Endothelial cell (in vitro differentiated cells): ENCODE data around the gene RPS6KA5. TPM values are rescaled to one million over a fixed set of nuclear protein-coding genes. Genes with fewer than 3 reads are reported as not detected.
A peak's percentile ranks its signal among the peaks of the same experiment; 100 is the strongest.

Experiments used
- DNase-seq: peaks from one replicate; pipeline ENCODE4 v3.0.0; 2021; ENCODE audit warnings: low spot score
- H3K27ac Mint-ChIP-seq: one replicate; pipeline ENCODE4 v1.8.0; 2021; ENCODE audit warnings: mixed read lengths, inconsistent platforms; ENCODE audit not compliant: unreplicated experiment
- H3K27me3 Mint-ChIP-seq: one replicate; pipeline ENCODE4 v1.8.0; 2021; ENCODE audit warnings: mild to moderate bottlenecking, moderate library complexity, mixed read lengths, inconsistent platforms; ENCODE audit not compliant: unreplicated experiment
- H3K36me3 Mint-ChIP-seq: one replicate; pipeline ENCODE4 v1.8.0; 2021; ENCODE audit warnings: mild to moderate bottlenecking, low read depth, mixed read lengths, inconsistent platforms; ENCODE audit not compliant: unreplicated experiment
- H3K4me1 Mint-ChIP-seq: one replicate; pipeline ENCODE4 v1.8.0; 2021; ENCODE audit warnings: mild to moderate bottlenecking, mixed read lengths, inconsistent platforms; ENCODE audit not compliant: unreplicated experiment
- H3K4me3 Mint-ChIP-seq: one replicate; pipeline ENCODE4 v1.8.0; 2021; ENCODE audit warnings: mild to moderate bottlenecking, mixed read lengths, inconsistent platforms; ENCODE audit not compliant: unreplicated experiment
- H3K9me3 Mint-ChIP-seq: one replicate; pipeline ENCODE4 v1.8.0; 2021; ENCODE audit warnings: mixed read lengths, inconsistent platforms; ENCODE audit not compliant: unreplicated experiment
- total RNA-seq: library from RNA; stranded (reverse); fragmentation: NEBNext Ultra II Directional; extraction: Animal tissue kit (Norgen Biotek cat#: 25700); gene quantifications from one replicate; pipeline ENCODE4 v1.2.1, GENCODE V29; 2021; ENCODE audit not compliant: unreplicated experiment
- TF ChIP-seq, protein P1 (sequence below): fragments of 200-600 bp; sonication (generic); IDR thresholded peaks from one replicate; pipeline ENCODE4 v1.5.0; 2021; ENCODE audit warnings: antibody characterized with exemption; ENCODE audit not compliant: unreplicated experiment

Gene RPS6KA5
- total RNA-seq, 1 donor from 2014 or later, result 13.8 TPM

- Mint-ChIP-seq H3K9me3 (no peaks in the 10 kb centered on the region), H3K4me1 (peaks cover 8% of the 10 kb centered on the region), H3K27me3 (no peaks in the 10 kb centered on the region), H3K36me3 (peaks cover 14% of the 10 kb centered on the region), H3K27ac (no peak overlapping the region), H3K4me3 (no peak overlapping the region)
- DNase-seq, result no peak
- TF ChIP-seq, protein P1, sequence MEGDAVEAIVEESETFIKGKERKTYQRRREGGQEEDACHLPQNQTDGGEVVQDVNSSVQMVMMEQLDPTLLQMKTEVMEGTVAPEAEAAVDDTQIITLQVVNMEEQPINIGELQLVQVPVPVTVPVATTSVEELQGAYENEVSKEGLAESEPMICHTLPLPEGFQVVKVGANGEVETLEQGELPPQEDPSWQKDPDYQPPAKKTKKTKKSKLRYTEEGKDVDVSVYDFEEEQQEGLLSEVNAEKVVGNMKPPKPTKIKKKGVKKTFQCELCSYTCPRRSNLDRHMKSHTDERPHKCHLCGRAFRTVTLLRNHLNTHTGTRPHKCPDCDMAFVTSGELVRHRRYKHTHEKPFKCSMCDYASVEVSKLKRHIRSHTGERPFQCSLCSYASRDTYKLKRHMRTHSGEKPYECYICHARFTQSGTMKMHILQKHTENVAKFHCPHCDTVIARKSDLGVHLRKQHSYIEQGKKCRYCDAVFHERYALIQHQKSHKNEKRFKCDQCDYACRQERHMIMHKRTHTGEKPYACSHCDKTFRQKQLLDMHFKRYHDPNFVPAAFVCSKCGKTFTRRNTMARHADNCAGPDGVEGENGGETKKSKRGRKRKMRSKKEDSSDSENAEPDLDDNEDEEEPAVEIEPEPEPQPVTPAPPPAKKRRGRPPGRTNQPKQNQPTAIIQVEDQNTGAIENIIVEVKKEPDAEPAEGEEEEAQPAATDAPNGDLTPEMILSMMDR, result no peak
These were observed 174.1 kb downstream of the RPS6KA5 start for GRCh38 chr14:90886297-90886815.

- Mint-ChIP-seq H3K9me3 (no peaks in the 10 kb centered on the region), H3K27me3 (peaks cover 3% of the 10 kb centered on the region), H3K27ac (peak overlapping the region; percentile 75), H3K4me3 (no peak overlapping the region), H3K36me3 (peaks cover 14% of the 10 kb centered on the region), H3K4me1 (peaks cover 5% of the 10 kb centered on the region)
- TF ChIP-seq, protein P1, result no peak
- DNase-seq, result no peak
These were observed 176.7 kb downstream of the RPS6KA5 start for GRCh38 chr14:90883782-90884181.

DNA sequence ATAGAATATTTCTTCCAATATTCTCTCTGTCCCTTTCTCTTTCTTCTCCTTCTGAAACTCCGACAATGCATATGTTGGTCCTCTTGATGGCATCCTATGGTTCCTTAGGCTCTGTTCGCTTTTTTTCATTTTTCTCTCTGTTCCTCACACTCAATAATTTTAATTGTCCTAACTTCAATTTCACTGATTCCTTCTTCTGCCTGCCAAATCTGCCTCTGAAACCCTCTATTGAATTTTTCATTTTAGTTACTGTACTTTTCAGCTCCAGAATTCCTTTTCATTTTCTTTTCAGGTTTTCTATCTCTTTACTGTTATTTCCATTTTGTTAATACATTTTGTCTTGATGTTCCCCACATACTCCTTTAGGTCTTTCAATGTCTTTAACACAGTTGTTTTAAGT, 177.2 kb downstream of the RPS6KA5 start:
- TF ChIP-seq, protein P1, result no peak
- no peak for DNase-seq
- Mint-ChIP-seq H3K4me3 (no peak overlapping the region), H3K9me3 (no peaks in the 10 kb centered on the region), H3K4me1 (peaks cover 5% of the 10 kb centered on the region), H3K27ac (no peak overlapping the region), H3K27me3 (peaks cover 3% of the 10 kb centered on the region), H3K36me3 (peaks cover 14% of the 10 kb centered on the region)

- peaks cover 23% of the 10 kb centered on the region for H3K36me3 Mint-ChIP-seq
- H3K9me3 Mint-ChIP-seq, result no peaks in the 10 kb centered on the region
- H3K27ac Mint-ChIP-seq, result peak overlapping the region; percentile 1
- H3K4me1 Mint-ChIP-seq, result peaks cover 16% of the 10 kb centered on the region
- TF ChIP-seq, protein P1, result no peak
- peaks cover 3% of the 10 kb centered on the region for H3K27me3 Mint-ChIP-seq
- no peak overlapping the region for H3K4me3 Mint-ChIP-seq
- no peak for DNase-seq
These were observed 180.2 kb downstream of the RPS6KA5 start for GRCh38 chr14:90880282-90880681.

DNA sequence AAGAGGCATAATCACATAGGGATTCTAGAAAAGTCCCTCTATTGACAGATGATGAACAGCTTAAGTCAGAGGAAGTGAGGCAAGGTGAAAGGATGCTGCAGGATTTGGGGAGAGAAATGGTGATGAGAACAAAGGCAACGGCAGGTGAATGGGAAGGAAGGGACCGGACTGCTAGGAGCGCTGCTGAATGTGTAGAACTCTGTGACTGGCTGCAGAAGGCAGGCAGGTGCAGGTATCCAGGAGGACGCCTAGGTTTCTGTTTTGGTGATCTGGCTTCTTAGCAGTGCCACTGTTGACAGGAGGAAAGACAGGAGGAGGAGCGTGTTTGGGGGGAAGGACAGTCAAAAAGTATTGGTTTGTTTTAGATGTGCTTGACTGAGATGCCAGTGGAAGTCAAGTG, 185.8 kb downstream of the RPS6KA5 start:
- Mint-ChIP-seq H3K36me3 (peaks cover 21% of the 10 kb centered on the region), H3K4me3 (no peak overlapping the region), H3K4me1 (peaks cover 10% of the 10 kb centered on the region), H3K27me3 (no peaks in the 10 kb centered on the region), H3K27ac (no peak overlapping the region), H3K9me3 (no peaks in the 10 kb centered on the region)
- TF ChIP-seq, protein P1, result no peak
- DNase-seq, result no peak
